A673 (cell line): ENCODE measurements around the gene KRTAP1-5. TPM values are rescaled to one million over a fixed set of nuclear protein-coding genes. Genes with fewer than 3 reads are reported as not detected.

Experiments
- BruUV-seq: library from RNA; stranded (reverse); fragments of 400-500 nt; replicated peaks from 2 replicates; lab custom pipeline; 2021; lab: Mats Ljungman, UMichigan
- CTCF ChIA-PET: fragments of 300-600 bp; sonication (Branson Sonifier 250); formaldehyde crosslinking; loops from one replicate; lab custom pipeline; 2022; ENCODE audit warnings: antibody characterized with exemption; lab: Charles Lee
- POLR2A ChIA-PET: fragments of 300-600 bp; sonication (Branson Sonifier 250); formaldehyde crosslinking; loops from one replicate; lab custom pipeline; 2022; ENCODE audit warnings: antibody characterized with exemption; ENCODE audit not compliant: low non-redundant PET; lab: Charles Lee
- DNase-seq: peaks from one replicate; pipeline ENCODE4 v3.0.0-alpha.2; 2015; ENCODE audit warnings: low spot score
- H3K27ac ChIP-seq: fragments of 200-600 bp; sonication (generic); 2 replicates; pipeline ENCODE4 v1.5.1; 2016; ENCODE audit warnings: mixed run types, low read depth, mild to moderate bottlenecking, mixed read lengths, antibody characterized with exemption, low read length; ENCODE audit not compliant: poor library complexity, severe bottlenecking
- H3K27me3 ChIP-seq: fragments of 200-600 bp; sonication (generic); replicated peaks from 2 replicates; pipeline ENCODE4 v1.6.1; 2017; ENCODE audit warnings: mixed run types, low read depth, mild to moderate bottlenecking, mixed read lengths, antibody characterized with exemption, low read length; ENCODE audit not compliant: insufficient read depth, poor library complexity
- H3K36me3 ChIP-seq: fragments of 200-600 bp; sonication (generic); 2 replicates; pipeline ENCODE4 v1.6.1; 2016; ENCODE audit warnings: mixed run types, mild to moderate bottlenecking, mixed read lengths, antibody characterized with exemption, low read length; ENCODE audit not compliant: insufficient read depth, poor library complexity, severe bottlenecking
- H3K4me1 ChIP-seq: fragments of 200-600 bp; sonication (generic); 2 replicates; pipeline ENCODE4 v1.6.1; 2017; ENCODE audit warnings: mixed run types, mild to moderate bottlenecking, mixed read lengths, antibody characterized with exemption, low read length; ENCODE audit not compliant: insufficient read depth, poor library complexity, severe bottlenecking
- H3K4me3 ChIP-seq: fragments of 200-600 bp; sonication (generic); 2 replicates; pipeline ENCODE4 v1.5.1; 2016; ENCODE audit warnings: low read depth, mixed run types, mild to moderate bottlenecking, mixed read lengths, low read length; ENCODE audit not compliant: poor library complexity, severe bottlenecking
- H3K9me3 ChIP-seq: fragments of 200-600 bp; sonication (generic); 2 replicates; pipeline ENCODE4 v1.6.1; 2016; ENCODE audit warnings: mixed run types, low read depth, mild to moderate bottlenecking, mixed read lengths, antibody characterized with exemption, low read length; ENCODE audit not compliant: poor library complexity, severe bottlenecking
- EZH2 ChIP-seq: fragments of 200-600 bp; sonication (generic); IDR thresholded peaks from 2 replicates; pipeline ENCODE4 v1.6.1; 2017; ENCODE audit warnings: borderline replicate concordance, low read depth, mild to moderate bottlenecking, mixed read lengths, antibody characterized with exemption, low read length; ENCODE audit not compliant: poor library complexity, severe bottlenecking
- intact Hi-C: fragments of 100-400 bp; cut with micrococcal nuclease; formaldehyde crosslinking; loops from one replicate; pipeline ENCODE4 v1.10.0; 2022; ENCODE audit not compliant: unreplicated experiment
- total RNA-seq: library from RNA; stranded (reverse); gene quantifications from 2 replicates; pipeline ENCODE4 v1.2.3, GENCODE V29; 2021
- TF ChIP-seq, protein P1 (sequence below): fragments of 300-800, 200-600 bp; sonication (generic); conservative IDR thresholded peaks from 2 replicates; pipeline ENCODE4 v1.5.1; 2017; ENCODE audit warnings: low read depth, mild to moderate bottlenecking, antibody characterized with exemption, low read length, moderate library complexity, mixed read lengths

Gene KRTAP1-5
- total RNA-seq, 1 experiment from 2014 or later, result not detected

DNA sequence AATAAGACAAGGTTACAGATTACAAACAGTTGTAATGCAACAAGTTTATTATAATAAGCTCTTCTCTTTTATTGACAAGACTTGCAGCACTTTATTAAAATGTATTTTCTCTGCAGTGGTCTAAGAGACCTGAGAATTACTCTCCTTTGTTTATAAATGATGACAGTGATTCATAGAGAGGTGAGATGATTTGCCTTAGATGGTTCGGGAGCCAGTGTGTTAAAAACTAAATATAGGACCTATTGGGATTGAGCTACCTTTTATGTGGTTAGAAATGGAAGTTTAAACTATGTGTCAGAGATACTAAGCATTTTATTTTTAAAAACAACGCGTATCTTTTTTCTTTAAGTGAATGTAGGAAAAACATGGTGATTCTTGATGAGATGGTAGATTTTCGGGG, 30.2 kb downstream of the KRTAP1-5 start:
- Histone ChIP-seq H3K27me3 (no peaks in the 10 kb centered on the region), H3K27ac (no peak overlapping the region), H3K4me1 (no peaks in the 10 kb centered on the region), H3K4me3 (no peak overlapping the region), H3K36me3 (no peaks in the 10 kb centered on the region), H3K9me3 (no peaks in the 10 kb centered on the region)
- intact Hi-C loops, result no loop called here
- TF ChIP-seq, protein P1, sequence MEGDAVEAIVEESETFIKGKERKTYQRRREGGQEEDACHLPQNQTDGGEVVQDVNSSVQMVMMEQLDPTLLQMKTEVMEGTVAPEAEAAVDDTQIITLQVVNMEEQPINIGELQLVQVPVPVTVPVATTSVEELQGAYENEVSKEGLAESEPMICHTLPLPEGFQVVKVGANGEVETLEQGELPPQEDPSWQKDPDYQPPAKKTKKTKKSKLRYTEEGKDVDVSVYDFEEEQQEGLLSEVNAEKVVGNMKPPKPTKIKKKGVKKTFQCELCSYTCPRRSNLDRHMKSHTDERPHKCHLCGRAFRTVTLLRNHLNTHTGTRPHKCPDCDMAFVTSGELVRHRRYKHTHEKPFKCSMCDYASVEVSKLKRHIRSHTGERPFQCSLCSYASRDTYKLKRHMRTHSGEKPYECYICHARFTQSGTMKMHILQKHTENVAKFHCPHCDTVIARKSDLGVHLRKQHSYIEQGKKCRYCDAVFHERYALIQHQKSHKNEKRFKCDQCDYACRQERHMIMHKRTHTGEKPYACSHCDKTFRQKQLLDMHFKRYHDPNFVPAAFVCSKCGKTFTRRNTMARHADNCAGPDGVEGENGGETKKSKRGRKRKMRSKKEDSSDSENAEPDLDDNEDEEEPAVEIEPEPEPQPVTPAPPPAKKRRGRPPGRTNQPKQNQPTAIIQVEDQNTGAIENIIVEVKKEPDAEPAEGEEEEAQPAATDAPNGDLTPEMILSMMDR, result no peak
- TF ChIP-seq EZH2, result no peak
- ChIA-PET POLR2A (no interaction called here), CTCF (no interaction called here)
- BruUV-seq, result no TSS peak
- no peak for DNase-seq

DNA sequence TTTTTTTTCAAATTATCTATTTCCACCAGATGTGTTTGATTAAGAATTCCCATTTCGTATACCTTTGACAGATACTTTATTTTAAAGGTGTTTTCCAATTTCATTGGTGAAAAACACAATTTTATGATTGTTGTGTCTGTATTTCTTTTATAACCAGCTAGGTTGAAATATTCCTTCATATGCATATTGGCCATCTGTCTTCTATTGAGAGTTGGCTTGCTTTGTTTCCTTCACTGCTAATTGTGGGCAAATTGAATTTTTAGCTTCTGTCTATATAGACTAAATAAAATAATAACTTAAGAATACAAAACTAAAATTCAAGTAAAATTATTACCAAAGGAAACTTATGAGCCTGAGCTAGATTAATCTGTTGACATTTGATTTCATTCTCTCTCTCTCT, 31.9 kb downstream of the KRTAP1-5 start:
- Histone ChIP-seq H3K4me3 (no peak overlapping the region), H3K9me3 (no peaks in the 10 kb centered on the region), H3K36me3 (no peaks in the 10 kb centered on the region), H3K4me1 (no peaks in the 10 kb centered on the region), H3K27ac (no peak overlapping the region), H3K27me3 (no peaks in the 10 kb centered on the region)
- CTCF ChIA-PET, result no interaction called here
- POLR2A ChIA-PET, result no interaction called here
- TF ChIP-seq, protein P1, result no peak
- no peak for TF ChIP-seq EZH2
- no TSS peak for BruUV-seq
- no peak for DNase-seq
- intact Hi-C loops, result no loop called here

DNA sequence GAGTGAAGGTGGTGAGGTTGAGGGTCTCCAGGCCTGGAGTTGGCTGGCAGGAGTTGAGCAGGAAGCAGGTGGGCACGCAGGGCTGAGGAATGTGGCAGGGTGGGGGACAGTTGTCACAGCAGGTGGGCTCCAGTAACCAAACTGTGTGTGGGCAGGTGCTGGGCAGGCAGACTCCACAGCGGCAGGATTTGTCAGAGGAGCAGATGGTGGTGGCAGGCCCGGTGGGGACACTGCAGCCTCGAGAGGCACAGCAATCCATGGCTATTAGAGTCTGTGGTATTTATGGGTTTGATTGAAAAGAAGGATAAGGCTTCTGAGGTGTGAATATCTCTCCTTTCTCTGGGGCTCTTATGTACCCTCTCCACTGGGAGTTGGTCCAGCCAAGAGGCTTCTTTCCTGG, 33.2 kb downstream of the KRTAP1-5 start, which contains the start of gene KRTAP3-3:
Gene KRTAP3-3, minus strand, starts transcription at position 326 of the 400 bp plus-strand sequence. Its CDS starts 67 bp downstream, at position 259.
- intact Hi-C loops, result no loop called here
- no TSS peak for BruUV-seq
- POLR2A ChIA-PET, result no interaction called here
- H3K27me3 ChIP-seq, result no peaks in the 10 kb centered on the region
- CTCF ChIA-PET, result no interaction called here
- DNase-seq, result no peak
- H3K4me1 ChIP-seq, result no peaks in the 10 kb centered on the region
- H3K27ac ChIP-seq, result no peak within 1 kb of the TSS
- no peaks in the 10 kb centered on the region for H3K36me3 ChIP-seq
- TF ChIP-seq, protein P1, result no peak
- no peaks in the 10 kb centered on the region for H3K9me3 ChIP-seq
- no peak within 1 kb of the TSS for H3K4me3 ChIP-seq
